ENCODE measurements around the gene CD300C. TPM values are rescaled to one million over a fixed set of nuclear protein-coding genes. Genes with fewer than 3 reads are reported as not detected.

Gene CD300C
- total RNA-seq, 2 experiments from 2014 or later = not detected

GRCh38 chr17:74547736-74548135 is 1.8 kb upstream of the CD300C start:
- no peak overlapping the region for H3K4me3 Mint-ChIP-seq
- no peak overlapping the region for H3K27ac Mint-ChIP-seq
- DNase-seq = no peak
- H3K36me3 Mint-ChIP-seq = no peaks in the 10 kb centered on the region
- no peaks in the 10 kb centered on the region for H3K9me3 Mint-ChIP-seq
- H3K4me1 Mint-ChIP-seq = peaks cover 4% of the 10 kb centered on the region
- H3K27me3 Mint-ChIP-seq = no peaks in the 10 kb centered on the region

DNA sequence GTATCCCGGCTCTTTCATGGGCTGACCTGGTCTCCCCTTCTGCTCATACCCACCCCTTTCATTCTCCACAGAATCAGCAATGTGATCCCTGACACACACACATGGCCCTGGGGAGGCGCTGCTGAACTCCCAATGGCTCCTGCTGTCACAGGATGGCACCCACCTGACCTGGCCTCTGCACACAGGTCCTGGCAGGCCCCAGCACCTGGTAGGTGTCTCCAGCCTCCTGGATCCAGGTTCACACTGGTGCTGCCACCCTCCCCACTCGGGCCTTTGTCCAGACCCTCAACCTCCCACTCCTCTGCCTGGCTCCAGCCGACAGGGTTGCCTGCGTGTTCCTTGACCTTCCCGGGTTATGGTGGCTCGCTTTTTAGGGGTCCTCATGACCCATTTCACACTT is 1.3 kb upstream of the CD300C start:
- Mint-ChIP-seq H3K27ac (no peak overlapping the region), H3K4me1 (peaks cover 4% of the 10 kb centered on the region), H3K36me3 (no peaks in the 10 kb centered on the region), H3K27me3 (no peaks in the 10 kb centered on the region), H3K9me3 (no peaks in the 10 kb centered on the region), H3K4me3 (no peak overlapping the region)
- DNase-seq = no peak

- Mint-ChIP-seq H3K4me3 (no peak overlapping the region), H3K27me3 (no peaks in the 10 kb centered on the region), H3K4me1 (peaks cover 4% of the 10 kb centered on the region), H3K9me3 (no peaks in the 10 kb centered on the region), H3K27ac (no peak overlapping the region), H3K36me3 (no peaks in the 10 kb centered on the region)
- no peak for DNase-seq
Measured at GRCh38 chr17:74546586-74546985, 671 bp upstream of the CD300C start.

DNA sequence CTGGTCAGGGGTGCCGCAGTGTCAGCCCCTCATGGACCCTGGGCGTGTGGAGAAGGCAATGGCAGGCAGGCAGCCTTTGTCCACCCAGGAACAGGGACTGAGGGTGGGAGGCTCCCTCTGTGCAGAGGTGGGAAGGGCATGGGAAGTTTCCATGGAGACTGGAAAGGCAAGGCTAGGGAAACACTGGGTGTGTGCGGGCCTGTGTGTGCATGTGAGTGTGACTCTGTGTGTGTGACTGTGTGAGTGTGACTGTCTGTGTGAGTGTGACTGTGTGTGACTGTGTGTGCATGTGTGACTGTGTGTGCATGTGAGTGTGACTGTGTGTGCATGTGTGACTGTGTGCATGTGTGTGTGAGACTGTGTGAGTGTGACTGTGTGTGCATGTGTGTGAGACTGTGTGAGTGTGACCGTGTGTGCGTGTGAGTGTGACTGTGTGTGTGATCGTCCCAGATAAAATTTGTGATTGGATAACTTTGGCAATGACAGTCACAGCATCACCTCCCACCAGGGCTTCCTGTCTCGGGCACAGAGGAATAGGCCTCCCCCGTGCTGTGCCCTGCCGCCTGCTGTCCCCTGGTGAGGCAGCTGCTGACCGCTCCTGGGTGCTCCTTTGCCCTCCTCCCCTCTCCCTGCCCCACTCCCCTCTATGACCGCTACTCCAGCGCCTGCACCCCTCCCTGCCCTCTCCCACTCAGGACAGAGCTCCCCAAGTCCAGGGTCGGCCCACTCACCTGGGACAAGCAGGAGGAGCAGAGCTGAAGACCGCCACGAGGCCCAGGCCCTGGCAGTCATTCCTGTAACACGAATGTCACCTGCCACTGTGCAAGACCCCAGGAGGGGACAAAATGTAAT is 698 bp downstream of the CD300C start:
- H3K4me1 Mint-ChIP-seq = peaks cover 4% of the 10 kb centered on the region
- no peaks in the 10 kb centered on the region for H3K27me3 Mint-ChIP-seq
- no peak for DNase-seq
- no peak overlapping the region for H3K27ac Mint-ChIP-seq
- H3K36me3 Mint-ChIP-seq = no peaks in the 10 kb centered on the region
- H3K4me3 Mint-ChIP-seq = no peak overlapping the region
- H3K9me3 Mint-ChIP-seq = no peaks in the 10 kb centered on the region

DNA sequence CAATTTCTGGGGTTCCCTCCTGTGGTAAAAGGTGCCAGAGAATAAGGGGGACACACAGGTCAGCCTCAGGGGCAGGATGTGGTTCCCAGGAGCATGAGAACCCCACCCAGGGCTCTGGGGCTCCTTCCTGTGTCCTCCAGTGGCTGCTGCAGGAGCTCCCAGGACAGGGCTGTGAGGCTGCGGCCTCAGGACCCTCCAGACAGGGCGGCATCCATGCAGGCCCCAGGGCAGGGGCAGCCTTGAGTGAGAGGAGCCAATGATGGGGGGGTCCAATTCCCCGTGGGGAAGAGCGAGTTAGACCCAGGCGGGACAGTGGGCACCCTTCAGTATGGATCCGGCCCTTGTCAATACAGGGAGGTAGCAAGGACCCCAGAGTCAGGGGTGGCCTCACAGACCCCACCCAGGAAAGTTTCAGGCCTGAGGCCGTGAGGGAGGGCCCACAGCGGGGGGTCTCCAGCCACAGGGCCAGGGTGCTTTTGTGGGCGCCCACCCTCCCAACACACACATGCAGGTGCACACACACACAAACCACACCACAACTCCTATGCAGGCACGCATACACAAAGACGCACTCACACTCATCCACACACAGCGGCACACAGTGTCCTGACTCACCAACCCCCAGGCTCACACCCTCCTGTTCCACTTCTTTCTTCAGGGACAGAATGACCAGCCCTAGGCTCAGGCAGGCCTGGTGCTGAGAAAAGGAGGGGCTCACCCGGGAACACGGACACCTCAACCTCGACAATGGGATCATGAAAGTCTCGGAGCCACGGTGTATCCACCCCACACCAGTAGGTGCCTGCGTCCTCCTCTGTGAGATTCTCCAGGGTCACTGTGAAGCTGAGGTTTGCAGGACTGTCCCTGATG is 1.8 kb downstream of the CD300C start:
- no peaks in the 10 kb centered on the region for H3K9me3 Mint-ChIP-seq
- no peak overlapping the region for H3K4me3 Mint-ChIP-seq
- no peaks in the 10 kb centered on the region for H3K27me3 Mint-ChIP-seq
- peaks cover 4% of the 10 kb centered on the region for H3K4me1 Mint-ChIP-seq
- DNase-seq = no peak
- H3K36me3 Mint-ChIP-seq = no peaks in the 10 kb centered on the region
- no peak overlapping the region for H3K27ac Mint-ChIP-seq

DNA sequence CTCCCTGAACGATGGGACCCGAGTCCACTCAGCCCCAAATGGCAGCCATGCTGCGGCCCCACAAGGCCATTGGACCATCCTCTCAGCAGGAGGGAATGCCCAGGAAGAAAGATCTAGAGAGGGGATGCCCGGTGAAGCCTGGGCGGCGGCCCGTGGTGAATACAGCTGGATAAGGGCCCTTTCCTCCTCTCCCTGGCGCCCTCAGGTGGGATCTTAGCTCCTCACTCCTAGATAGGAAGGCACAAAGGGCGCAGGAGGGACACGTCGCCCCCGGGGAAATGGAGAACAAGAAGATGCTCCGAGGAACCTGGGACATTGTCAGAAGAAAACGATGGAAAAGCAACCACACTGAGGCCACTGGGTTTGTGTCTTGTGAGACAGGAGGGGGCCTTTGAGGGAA is 2.5 kb downstream of the CD300C start:
- H3K36me3 Mint-ChIP-seq = no peaks in the 10 kb centered on the region
- H3K27me3 Mint-ChIP-seq = no peaks in the 10 kb centered on the region
- no peak for DNase-seq
- no peak overlapping the region for H3K4me3 Mint-ChIP-seq
- no peak overlapping the region for H3K27ac Mint-ChIP-seq
- no peaks in the 10 kb centered on the region for H3K9me3 Mint-ChIP-seq
- peaks cover 4% of the 10 kb centered on the region for H3K4me1 Mint-ChIP-seq

- Mint-ChIP-seq H3K27ac (no peak overlapping the region), H3K4me1 (peaks cover 4% of the 10 kb centered on the region), H3K27me3 (no peaks in the 10 kb centered on the region), H3K4me3 (no peak overlapping the region), H3K36me3 (no peaks in the 10 kb centered on the region), H3K9me3 (no peaks in the 10 kb centered on the region)
- no peak for DNase-seq
Measured at GRCh38 chr17:74542727-74543383, 3.1 kb downstream of the CD300C start.

DNA sequence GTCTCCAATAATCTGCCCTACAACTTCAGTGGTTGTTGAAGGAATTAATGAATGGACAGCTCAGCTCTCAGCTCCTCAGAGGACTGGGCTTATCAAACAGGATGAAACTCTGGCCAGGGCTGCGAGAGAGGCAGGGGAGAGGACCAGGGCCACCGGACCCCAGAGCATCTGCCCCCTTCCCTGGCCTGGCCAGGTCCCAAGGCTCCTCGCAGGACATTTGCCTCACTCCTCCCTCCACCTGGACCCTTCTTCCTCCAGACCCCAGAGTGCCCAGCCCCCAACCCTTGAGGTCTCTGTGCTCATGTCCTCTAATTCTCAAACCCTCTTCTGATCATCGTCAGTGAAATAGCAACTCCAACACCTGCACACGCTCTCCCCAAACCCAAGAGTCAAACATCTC is 3.7 kb downstream of the CD300C start:
- Mint-ChIP-seq H3K4me1 (no peaks in the 10 kb centered on the region), H3K27ac (no peak overlapping the region), H3K9me3 (no peaks in the 10 kb centered on the region), H3K4me3 (no peak overlapping the region), H3K36me3 (no peaks in the 10 kb centered on the region), H3K27me3 (peaks cover under 1% of the 10 kb centered on the region)
- no peak for DNase-seq

GRCh38 chr17:74541176-74542111 is 4.5 kb downstream of the CD300C start:
- no peak for DNase-seq
- H3K36me3 Mint-ChIP-seq = no peaks in the 10 kb centered on the region
- peaks cover 8% of the 10 kb centered on the region for H3K27me3 Mint-ChIP-seq
- H3K9me3 Mint-ChIP-seq = no peaks in the 10 kb centered on the region
- no peak overlapping the region for H3K27ac Mint-ChIP-seq
- no peak overlapping the region for H3K4me3 Mint-ChIP-seq
- no peaks in the 10 kb centered on the region for H3K4me1 Mint-ChIP-seq

DNA sequence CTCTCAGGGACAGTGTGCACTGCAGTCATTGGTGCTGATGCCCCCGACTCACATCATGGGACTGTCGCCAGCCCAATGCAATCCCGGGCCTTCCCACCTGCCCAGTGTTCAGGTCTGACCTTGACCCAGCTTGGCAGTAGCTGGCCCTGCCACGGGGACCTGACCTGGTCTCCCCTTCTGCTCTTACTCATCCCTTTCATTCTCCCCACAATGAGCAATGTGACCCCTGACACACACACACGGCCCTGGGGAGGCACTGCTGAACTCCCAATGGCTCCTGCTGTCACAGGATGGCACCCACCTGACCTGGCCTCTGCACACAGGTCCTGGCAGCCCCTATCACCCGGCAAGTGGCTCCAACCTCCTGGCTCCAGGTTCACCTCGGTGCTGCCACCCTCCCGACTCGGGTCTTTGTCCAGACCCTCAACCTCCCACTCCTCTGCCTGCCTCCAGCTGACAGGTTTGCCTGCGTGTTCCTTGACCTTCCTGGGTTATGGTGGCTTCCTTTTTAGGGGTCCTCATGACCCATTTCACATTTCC is 6.6 kb downstream of the CD300C start:
- Mint-ChIP-seq H3K4me1 (no peaks in the 10 kb centered on the region), H3K27me3 (peaks cover 22% of the 10 kb centered on the region), H3K9me3 (no peaks in the 10 kb centered on the region), H3K36me3 (no peaks in the 10 kb centered on the region), H3K27ac (no peak overlapping the region), H3K4me3 (no peak overlapping the region)
- no peak for DNase-seq

DNA sequence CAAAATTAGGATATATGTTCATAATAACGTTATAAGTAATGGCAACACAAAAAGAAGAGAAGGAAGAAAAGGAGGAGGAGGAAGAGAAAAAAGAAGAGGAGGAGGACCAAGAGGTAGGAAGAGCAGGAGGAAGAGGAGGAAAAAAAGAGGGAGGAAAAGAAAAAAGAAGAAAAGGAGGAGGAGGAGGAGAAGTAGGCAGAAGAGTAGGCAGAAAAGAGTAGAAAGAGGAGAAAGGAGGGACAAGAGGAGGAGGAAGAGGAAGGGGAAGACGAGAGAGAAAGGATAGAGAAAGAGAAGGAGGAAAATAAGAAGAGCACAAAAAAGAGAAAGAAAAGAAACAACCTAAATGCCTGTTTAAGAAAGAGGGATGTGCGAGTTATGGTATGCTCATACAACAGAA is 9.0 kb downstream of the CD300C start:
- Mint-ChIP-seq H3K4me3 (no peak overlapping the region), H3K27ac (no peak overlapping the region), H3K9me3 (no peaks in the 10 kb centered on the region), H3K4me1 (peaks cover 2% of the 10 kb centered on the region), H3K36me3 (no peaks in the 10 kb centered on the region), H3K27me3 (peaks cover 45% of the 10 kb centered on the region)
- no peak for DNase-seq

- Mint-ChIP-seq H3K4me3 (no peak overlapping the region), H3K27me3 (peaks cover 63% of the 10 kb centered on the region), H3K9me3 (no peaks in the 10 kb centered on the region), H3K27ac (no peak overlapping the region), H3K4me1 (peaks cover 2% of the 10 kb centered on the region), H3K36me3 (no peaks in the 10 kb centered on the region)
- no peak for DNase-seq
Measured at GRCh38 chr17:74532115-74532514, 13.8 kb downstream of the CD300C start.

- no peaks in the 10 kb centered on the region for H3K36me3 Mint-ChIP-seq
- H3K27ac Mint-ChIP-seq = no peak within 1 kb of the TSS
- H3K9me3 Mint-ChIP-seq = no peaks in the 10 kb centered on the region
- H3K27me3 Mint-ChIP-seq = peaks cover 55% of the 10 kb centered on the region
- no peak within 1 kb of the TSS for H3K4me3 Mint-ChIP-seq
- DNase-seq = no peak
- H3K4me1 Mint-ChIP-seq = peaks cover 2% of the 10 kb centered on the region
Measured at GRCh38 chr17:74531231-74531761, 14.6 kb downstream of the CD300C start, which contains the start of gene CD300LB. CD300LB (minus strand) TSS chr17:74531475; CDS start chr17:74531350, 125 bp downstream.

- Mint-ChIP-seq H3K36me3 (no peaks in the 10 kb centered on the region), H3K4me3 (no peak overlapping the region), H3K27me3 (peaks cover 51% of the 10 kb centered on the region), H3K27ac (no peak overlapping the region), H3K4me1 (peaks cover 2% of the 10 kb centered on the region), H3K9me3 (no peaks in the 10 kb centered on the region)
- DNase-seq = no peak
Measured at GRCh38 chr17:74530831-74531150, 15.1 kb downstream of the CD300C start.
